Smooth muscle cell (in vitro differentiated cells): ENCODE data around the gene CAVIN4. TPM values are rescaled to one million over a fixed set of nuclear protein-coding genes. Genes with fewer than 3 reads are reported as not detected.

ENCODE experiments used
- DNase-seq: peaks from one replicate; lab custom pipeline; 2025; ENCODE audit not compliant: unreplicated experiment; lab: John Stamatoyannopoulos, UW
- H2AFZ ChIP-seq: fragments of 200-600 bp; sonication (generic); 2 replicates; pipeline ENCODE4 v1.6.0; 2016; ENCODE audit warnings: antibody characterized with exemption, low read depth, mild to moderate bottlenecking
- H3F3A ChIP-seq: fragments of 200-600 bp; sonication (generic); 2 replicates; pipeline ENCODE4 v1.6.0; 2017; ENCODE audit warnings: antibody characterized with exemption, low read depth
- H3K27ac ChIP-seq: fragments of 200-600 bp; sonication (generic); 2 replicates; pipeline ENCODE4 v1.5.1; 2016; ENCODE audit warnings: low read depth, mild to moderate bottlenecking
- H3K27me3 ChIP-seq: fragments of 200-600 bp; sonication (generic); 2 replicates; pipeline ENCODE4 v1.6.1; 2016; ENCODE audit warnings: low read depth, mild to moderate bottlenecking
- H3K36me3 ChIP-seq: fragments of 200-600 bp; sonication (generic); 2 replicates; pipeline ENCODE4 v1.5.1; 2016; ENCODE audit warnings: low read depth
- H3K4me1 ChIP-seq: fragments of 200-600 bp; sonication (generic); 2 replicates; pipeline ENCODE4 v1.5.1; 2016; ENCODE audit warnings: low read depth
- H3K4me2 ChIP-seq: fragments of 200-600 bp; sonication (generic); 2 replicates; pipeline ENCODE4 v1.6.0; 2016; ENCODE audit warnings: mild to moderate bottlenecking
- H3K4me3 ChIP-seq: fragments of 200-600 bp; sonication (generic); 2 replicates; pipeline ENCODE4 v1.5.1; 2016; ENCODE audit warnings: mild to moderate bottlenecking
- H3K79me2 ChIP-seq: fragments of 200-600 bp; sonication (generic); 2 replicates; pipeline ENCODE4 v1.6.0; 2016; ENCODE audit warnings: low read depth, mild to moderate bottlenecking
- H3K9ac ChIP-seq: fragments of 200-600 bp; sonication (generic); 2 replicates; pipeline ENCODE4 v1.6.0; 2016; ENCODE audit warnings: low read depth
- H3K9me3 ChIP-seq: fragments of 200-600 bp; sonication (generic); replicated peaks from 2 replicates; pipeline ENCODE4 v1.5.1; 2016; ENCODE audit warnings: low read depth
- H4K20me1 ChIP-seq: fragments of 200-600 bp; sonication (generic); 2 replicates; pipeline ENCODE4 v1.6.0; 2016; ENCODE audit warnings: low read depth
- CTCF ChIP-seq: fragments of 200-600 bp; sonication (generic); IDR thresholded peaks from 2 replicates; pipeline ENCODE4 v1.5.1; 2017; ENCODE audit warnings: borderline replicate concordance, mild to moderate bottlenecking, antibody characterized with exemption; ENCODE audit not compliant: insufficient read depth, poor library complexity, severe bottlenecking
- WGBS: methylation state at CpG from one replicate; pipeline ENCODE4 v1.1.7; 2016; ENCODE audit warnings: low lambda C conversion rate; 5-methylcytosine and 5-hydroxymethylcytosine counted together
- polyA plus RNA-seq: library from polyadenylated mRNA; unstranded; fragments of >200 nt; fragmentation: Nextera tagmentation; extraction: Ambion mirVana; gene quantifications from 2 replicates; pipeline ENCODE4 v1.2.1, GENCODE V29; 2016
- total RNA-seq: library from RNA; depleted of rRNA; stranded (reverse); fragments of >200 nt; gene quantifications from 2 replicates; pipeline ENCODE4 v1.2.3, GENCODE V29; 2014

The CAVIN4 gene
- total and polyA plus RNA-seq, 2 experiments from 2014 or later: 1.6 to 4.2 TPM

GRCh38 chr9:100561256-100561655 is 16.6 kb upstream of the CAVIN4 start:
- no peaks in the 10 kb centered on the region for H3F3A ChIP-seq
- no peak overlapping the region for H2AFZ ChIP-seq
- no peaks in the 10 kb centered on the region for H3K27me3 ChIP-seq
- no peaks in the 10 kb centered on the region for H3K9me3 ChIP-seq
- no peak overlapping the region for H3K4me3 ChIP-seq
- no peaks in the 10 kb centered on the region for H3K79me2 ChIP-seq
- no peaks in the 10 kb centered on the region for H3K36me3 ChIP-seq
- no peak overlapping the region for H3K4me2 ChIP-seq
- DNase-seq: no peak
- no peaks in the 10 kb centered on the region for H4K20me1 ChIP-seq
- TF ChIP-seq CTCF: no peak
- no peak overlapping the region for H3K9ac ChIP-seq
- no peak overlapping the region for H3K27ac ChIP-seq
- no peaks in the 10 kb centered on the region for H3K4me1 ChIP-seq
- WGBS: 49% methylated on average over 3 of the region's 3 CpGs

GRCh38 chr9:100567856-100568255 is 10.0 kb upstream of the CAVIN4 start:
- WGBS: 90% methylated on average over 3 of the region's 3 CpGs
- no peak overlapping the region for H3K4me3 ChIP-seq

GRCh38 chr9:100573655-100574260 is 4.1 kb upstream of the CAVIN4 start:
- Histone ChIP-seq H3K9me3 (no peaks in the 10 kb centered on the region), H4K20me1 (no peaks in the 10 kb centered on the region), H3K4me2 (no peak overlapping the region), H3K4me3 (no peak overlapping the region), H3F3A (no peaks in the 10 kb centered on the region), H3K27ac (no peak overlapping the region), H2AFZ (no peak overlapping the region), H3K4me1 (peaks cover 23% of the 10 kb centered on the region), H3K9ac (no peak overlapping the region), H3K27me3 (no peaks in the 10 kb centered on the region), H3K79me2 (no peaks in the 10 kb centered on the region), H3K36me3 (no peaks in the 10 kb centered on the region)
- no peak for DNase-seq
- TF ChIP-seq CTCF: no peak
- 76% methylated on average over 3 of the region's 3 CpGs for WGBS

More at GRCh38 chr9:100567856-100568255, 10.0 kb upstream of the CAVIN4 start:
- Histone ChIP-seq H4K20me1 (no peaks in the 10 kb centered on the region), H3K4me1 (no peaks in the 10 kb centered on the region), H3K9me3 (no peaks in the 10 kb centered on the region), H3K79me2 (no peaks in the 10 kb centered on the region), H2AFZ (no peak overlapping the region), H3K9ac (no peak overlapping the region), H3F3A (no peaks in the 10 kb centered on the region), H3K36me3 (no peaks in the 10 kb centered on the region), H3K27ac (no peak overlapping the region), H3K27me3 (no peaks in the 10 kb centered on the region), H3K4me2 (no peak overlapping the region)
- no peak for DNase-seq
- no peak for TF ChIP-seq CTCF

GRCh38 chr9:100575006-100575405 is 2.9 kb upstream of the CAVIN4 start:
- Histone ChIP-seq H3K4me3 (no peak overlapping the region), H3F3A (no peaks in the 10 kb centered on the region), H3K9ac (no peak overlapping the region), H3K36me3 (no peaks in the 10 kb centered on the region), H3K27me3 (no peaks in the 10 kb centered on the region), H3K4me2 (peak overlapping the region; percentile 55), H4K20me1 (no peaks in the 10 kb centered on the region), H3K4me1 (peaks cover 27% of the 10 kb centered on the region), H3K27ac (peak overlapping the region; percentile 68), H3K9me3 (no peaks in the 10 kb centered on the region), H2AFZ (no peak overlapping the region), H3K79me2 (no peaks in the 10 kb centered on the region)
- no peak for DNase-seq
- TF ChIP-seq CTCF: no peak
- 91% methylated on average over 4 of the region's 4 CpGs for WGBS
